ENCODE results near the gene HCFC1R1.

The HCFC1R1 gene

DNA sequence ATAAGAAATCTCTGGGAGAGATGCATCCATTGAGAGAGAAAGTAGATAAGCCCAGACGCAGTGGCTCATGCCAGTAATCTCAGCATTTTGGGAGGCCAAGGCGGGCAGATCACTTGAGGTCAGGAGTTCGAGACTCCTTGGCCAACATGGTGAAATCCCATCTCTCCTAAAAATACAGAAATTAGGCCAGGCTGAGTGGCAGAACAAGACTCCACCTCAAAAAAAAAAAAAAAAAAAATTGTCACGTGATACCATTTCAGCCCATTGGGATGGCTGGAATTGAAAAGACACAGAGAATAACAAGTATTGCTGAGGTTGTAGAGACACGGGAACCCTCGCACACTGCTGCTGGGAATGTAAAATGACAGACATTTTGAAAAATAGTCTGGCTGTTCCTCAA, 38.8 kb upstream of the HCFC1R1 start:
- TF ChIP-seq, protein P1, sequence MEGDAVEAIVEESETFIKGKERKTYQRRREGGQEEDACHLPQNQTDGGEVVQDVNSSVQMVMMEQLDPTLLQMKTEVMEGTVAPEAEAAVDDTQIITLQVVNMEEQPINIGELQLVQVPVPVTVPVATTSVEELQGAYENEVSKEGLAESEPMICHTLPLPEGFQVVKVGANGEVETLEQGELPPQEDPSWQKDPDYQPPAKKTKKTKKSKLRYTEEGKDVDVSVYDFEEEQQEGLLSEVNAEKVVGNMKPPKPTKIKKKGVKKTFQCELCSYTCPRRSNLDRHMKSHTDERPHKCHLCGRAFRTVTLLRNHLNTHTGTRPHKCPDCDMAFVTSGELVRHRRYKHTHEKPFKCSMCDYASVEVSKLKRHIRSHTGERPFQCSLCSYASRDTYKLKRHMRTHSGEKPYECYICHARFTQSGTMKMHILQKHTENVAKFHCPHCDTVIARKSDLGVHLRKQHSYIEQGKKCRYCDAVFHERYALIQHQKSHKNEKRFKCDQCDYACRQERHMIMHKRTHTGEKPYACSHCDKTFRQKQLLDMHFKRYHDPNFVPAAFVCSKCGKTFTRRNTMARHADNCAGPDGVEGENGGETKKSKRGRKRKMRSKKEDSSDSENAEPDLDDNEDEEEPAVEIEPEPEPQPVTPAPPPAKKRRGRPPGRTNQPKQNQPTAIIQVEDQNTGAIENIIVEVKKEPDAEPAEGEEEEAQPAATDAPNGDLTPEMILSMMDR (IDR thresholded peaks at IDR 0.05; ENCODE audit: low read depth, low read length), result no peak
- DNase-seq, result no peak
- no peaks in the 10 kb centered on the region for H3K9me3 ChIP-seq (ENCODE audit: severe bottlenecking)
- no peaks in the 10 kb centered on the region for H3K36me3 ChIP-seq
- no peak overlapping the region for H3K27ac ChIP-seq
- no peak overlapping the region for H3K4me3 ChIP-seq (ENCODE audit: low read depth, low read length)
- no peaks in the 10 kb centered on the region for H3K27me3 ChIP-seq (ENCODE audit: insufficient read depth, low read depth, severe bottlenecking)

DNA sequence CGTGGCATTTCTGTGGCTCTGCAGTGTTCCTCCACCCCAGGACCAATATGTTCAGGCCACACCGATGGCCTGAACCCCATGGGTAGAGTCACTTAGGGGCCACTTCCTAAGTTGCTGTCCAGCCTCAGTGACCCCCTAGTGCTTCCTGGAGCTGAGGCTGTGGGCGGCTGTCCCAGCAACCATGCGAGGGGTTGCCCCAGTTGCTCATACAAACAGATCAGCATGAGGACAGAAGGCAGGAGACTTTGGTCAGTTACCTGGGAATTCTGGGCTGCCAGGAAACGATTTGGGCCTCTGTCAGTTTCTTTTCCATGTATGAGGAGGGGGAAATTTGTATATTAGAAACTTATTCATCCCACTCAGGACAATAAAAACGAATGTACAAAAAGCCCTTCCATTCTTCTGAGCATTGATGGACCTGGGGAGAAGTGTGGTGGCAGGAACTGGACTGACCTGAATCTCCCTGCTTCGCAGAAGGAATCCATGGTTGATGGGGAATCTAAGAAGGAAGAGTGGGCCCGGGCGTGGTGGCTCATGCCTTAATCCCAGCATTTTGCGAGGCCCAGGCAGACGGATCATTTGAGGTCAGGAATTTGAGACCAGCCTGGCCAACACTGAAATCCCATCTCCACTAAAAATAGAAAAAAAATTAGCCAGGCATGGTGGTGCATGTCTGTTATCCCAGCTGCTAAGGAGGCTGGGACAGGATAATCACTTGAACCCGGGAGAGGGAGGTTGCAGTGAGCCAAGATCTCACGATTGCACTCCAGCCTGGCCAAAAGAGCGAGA, 36.8 kb upstream of the HCFC1R1 start:
- H3K27ac ChIP-seq, result peak overlapping the region; percentile 45
- DNase-seq, result peak; percentile 83
- H3K9me3 ChIP-seq (ENCODE audit: severe bottlenecking), result no peaks in the 10 kb centered on the region
- no peaks in the 10 kb centered on the region for H3K27me3 ChIP-seq (ENCODE audit: insufficient read depth, low read depth, severe bottlenecking)
- TF ChIP-seq, protein P1 (IDR thresholded peaks at IDR 0.05; ENCODE audit: low read depth, low read length), result no peak
- no peaks in the 10 kb centered on the region for H3K36me3 ChIP-seq
- no peak overlapping the region for H3K4me3 ChIP-seq (ENCODE audit: low read depth, low read length)

DNA sequence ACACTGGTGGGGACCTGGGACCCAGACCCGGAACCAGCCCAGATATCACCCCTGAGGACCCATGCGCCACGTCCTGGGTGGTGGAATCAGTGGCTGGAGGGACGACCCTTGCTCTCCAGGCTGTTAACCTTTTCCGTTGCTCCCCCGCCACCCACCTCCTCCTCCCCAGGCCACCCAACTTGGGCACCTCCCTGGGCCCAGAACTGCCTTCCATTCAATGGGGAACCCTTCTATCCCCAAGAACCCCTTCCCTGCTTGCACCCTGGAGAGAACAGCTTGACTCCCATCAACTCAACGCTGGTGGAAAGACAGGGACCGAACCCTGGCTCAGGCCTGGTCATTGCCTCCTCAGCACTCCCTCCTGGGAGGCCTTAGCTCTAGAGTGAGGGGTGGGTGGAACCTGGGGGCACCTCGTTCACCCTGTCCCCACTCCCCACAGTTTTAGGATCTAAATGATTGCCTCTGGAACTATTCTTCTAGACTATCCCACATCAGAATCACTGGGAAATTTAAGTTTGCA, 36.0 kb upstream of the HCFC1R1 start:
- Histone ChIP-seq H3K27ac (peak overlapping the region; percentile 45), H3K4me3 (ENCODE audit: low read depth, low read length) (peak overlapping the region; percentile 33), H3K9me3 (ENCODE audit: severe bottlenecking) (no peaks in the 10 kb centered on the region), H3K36me3 (no peaks in the 10 kb centered on the region), H3K27me3 (ENCODE audit: insufficient read depth, low read depth, severe bottlenecking) (no peaks in the 10 kb centered on the region)
- no peak for DNase-seq
- TF ChIP-seq, protein P1 (IDR thresholded peaks at IDR 0.05; ENCODE audit: low read depth, low read length), result no peak

DNA sequence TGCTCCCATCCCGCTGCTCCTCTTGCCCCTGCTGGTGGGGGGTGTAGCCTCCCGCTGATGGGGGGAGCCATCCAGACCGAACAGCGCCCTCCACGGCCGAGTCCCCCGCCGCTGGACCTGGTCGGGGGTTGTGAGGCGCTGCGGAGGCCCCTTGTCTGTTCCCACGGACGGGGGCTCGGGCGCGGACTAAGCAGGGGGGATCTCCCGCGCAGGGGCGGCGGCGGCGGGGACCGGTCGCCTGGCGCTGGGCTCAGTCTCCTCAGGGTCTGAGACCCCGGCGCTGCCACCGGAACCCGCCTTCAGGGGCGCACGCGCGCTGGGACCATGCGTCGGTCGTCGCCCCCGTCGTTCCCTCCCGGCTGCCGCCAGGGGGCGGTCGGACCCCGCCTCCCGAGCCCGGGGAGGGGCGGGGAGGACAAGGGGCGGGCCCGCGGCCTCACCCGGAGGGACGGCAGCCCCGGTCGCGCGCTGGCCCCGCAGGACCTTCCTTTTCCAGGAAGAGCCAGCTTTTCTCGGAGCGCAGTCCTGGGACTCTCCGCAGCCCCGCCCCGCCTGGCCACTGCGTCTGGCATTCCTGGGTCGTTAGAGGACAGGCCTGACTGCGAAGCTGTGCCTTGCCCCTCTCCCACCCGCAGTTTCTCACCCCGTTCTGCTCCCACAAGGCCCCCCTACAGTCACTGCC, 35.4 kb upstream of the HCFC1R1 start:
- Histone ChIP-seq H3K9me3 (ENCODE audit: severe bottlenecking) (no peaks in the 10 kb centered on the region), H3K36me3 (no peaks in the 10 kb centered on the region), H3K27me3 (ENCODE audit: insufficient read depth, low read depth, severe bottlenecking) (no peaks in the 10 kb centered on the region), H3K4me3 (ENCODE audit: low read depth, low read length) (peak overlapping the region; percentile 80), H3K27ac (peak overlapping the region; percentile 83)
- DNase-seq, result peak; percentile 92
- TF ChIP-seq, protein P1 (IDR thresholded peaks at IDR 0.05; ENCODE audit: low read depth, low read length), result peak; percentile 74

DNA sequence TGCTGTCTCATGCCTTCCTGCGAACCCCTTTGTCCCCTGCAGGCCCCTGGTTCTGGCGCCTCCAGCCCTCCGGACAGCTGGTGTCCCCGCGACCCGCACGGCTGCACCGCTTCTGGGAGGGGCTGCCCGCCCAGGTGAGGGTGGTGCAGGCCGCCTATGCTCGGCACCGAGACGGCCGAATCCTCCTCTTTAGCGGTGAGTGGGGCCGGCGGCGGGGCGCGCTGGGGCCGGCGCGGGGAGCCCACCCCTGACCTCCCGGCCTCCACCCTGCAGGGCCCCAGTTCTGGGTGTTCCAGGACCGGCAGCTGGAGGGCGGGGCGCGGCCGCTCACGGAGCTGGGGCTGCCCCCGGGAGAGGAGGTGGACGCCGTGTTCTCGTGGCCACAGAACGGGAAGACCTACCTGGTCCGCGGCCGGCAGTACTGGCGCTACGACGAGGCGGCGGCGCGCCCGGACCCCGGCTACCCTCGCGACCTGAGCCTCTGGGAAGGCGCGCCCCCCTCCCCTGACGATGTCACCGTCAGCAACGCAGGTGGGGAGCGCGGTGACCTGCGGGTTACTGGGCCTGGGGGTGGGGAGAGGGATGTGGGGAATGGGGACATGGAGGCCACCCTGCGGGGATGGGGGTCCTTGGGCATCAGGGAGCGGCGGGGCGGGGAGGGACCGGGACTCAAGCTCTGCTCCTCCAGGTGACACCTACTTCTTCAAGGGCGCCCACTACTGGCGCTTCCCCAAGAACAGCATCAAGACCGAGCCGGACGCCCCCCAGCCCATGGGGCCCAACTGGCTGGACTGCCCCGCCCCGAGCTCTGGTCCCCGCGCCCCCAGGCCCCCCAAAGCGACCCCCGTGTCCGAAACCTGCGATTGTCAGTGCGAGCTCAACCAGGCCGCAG, 34.6 kb upstream of the HCFC1R1 start:
- peak overlapping the region; percentile 80 for H3K4me3 ChIP-seq (ENCODE audit: low read depth, low read length)
- H3K36me3 ChIP-seq, result no peaks in the 10 kb centered on the region
- H3K9me3 ChIP-seq (ENCODE audit: severe bottlenecking), result no peaks in the 10 kb centered on the region
- H3K27ac ChIP-seq, result peak overlapping the region; percentile 83
- H3K27me3 ChIP-seq (ENCODE audit: insufficient read depth, low read depth, severe bottlenecking), result no peaks in the 10 kb centered on the region
- TF ChIP-seq, protein P1 (IDR thresholded peaks at IDR 0.05; ENCODE audit: low read depth, low read length), result peak; percentile 46; the same call in 1 of the 2 replicates
- peak; percentile 70 for DNase-seq
